ENCODE measurements around the gene REV1.

DNA sequence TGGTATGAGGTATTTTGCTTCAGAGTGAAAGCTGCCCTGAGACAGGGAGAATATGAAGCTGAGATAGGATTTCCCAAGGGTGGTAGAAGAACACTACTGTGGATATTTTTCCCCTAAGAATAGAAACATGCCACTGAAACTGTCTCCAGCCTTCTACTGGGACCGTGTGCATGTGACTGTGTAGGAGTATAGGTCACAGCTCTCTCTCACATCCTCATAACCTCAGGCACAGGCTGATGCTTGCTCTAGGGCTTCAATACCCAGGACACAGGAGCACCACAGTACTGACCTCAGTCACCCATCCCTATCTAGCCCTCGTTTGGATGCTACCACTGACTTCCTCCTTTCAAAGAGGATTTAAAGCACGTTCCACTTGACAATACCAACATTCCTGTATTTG is 67.2 kb downstream of the REV1 start:
- TF ChIP-seq SP1 (IDR thresholded peaks at IDR 0.05; ENCODE audit: low read depth) = no peak
- no peak for TF ChIP-seq POLR2A (IDR thresholded peaks at IDR 0.05; ENCODE audit: borderline replicate concordance, extremely low read depth, insufficient read depth, insufficient read length)
- TF ChIP-seq POLR2AphosphoS5 (IDR thresholded peaks at IDR 0.05; ENCODE audit: low read depth, low read length) = no peak
